Stimulated activated CD8-positive, alpha-beta memory T cell treated with anti-CD3 and anti-CD28 coated beads, Interleukin-15, amount 100 ng/mL, for 24 hours (primary cell): ENCODE results near the gene DENND1C.
"Not testable (repeated sequence)": the region's sequence is repeated elsewhere in the genome, so short reads cannot be mapped to it uniquely, and the experiment has no call there.

Experiments used
- DNase-seq: peaks from one replicate; pipeline ENCODE4 v3.0.0-alpha.2; 2020; ENCODE audit warnings: low read depth

DENND1C gene

DNA sequence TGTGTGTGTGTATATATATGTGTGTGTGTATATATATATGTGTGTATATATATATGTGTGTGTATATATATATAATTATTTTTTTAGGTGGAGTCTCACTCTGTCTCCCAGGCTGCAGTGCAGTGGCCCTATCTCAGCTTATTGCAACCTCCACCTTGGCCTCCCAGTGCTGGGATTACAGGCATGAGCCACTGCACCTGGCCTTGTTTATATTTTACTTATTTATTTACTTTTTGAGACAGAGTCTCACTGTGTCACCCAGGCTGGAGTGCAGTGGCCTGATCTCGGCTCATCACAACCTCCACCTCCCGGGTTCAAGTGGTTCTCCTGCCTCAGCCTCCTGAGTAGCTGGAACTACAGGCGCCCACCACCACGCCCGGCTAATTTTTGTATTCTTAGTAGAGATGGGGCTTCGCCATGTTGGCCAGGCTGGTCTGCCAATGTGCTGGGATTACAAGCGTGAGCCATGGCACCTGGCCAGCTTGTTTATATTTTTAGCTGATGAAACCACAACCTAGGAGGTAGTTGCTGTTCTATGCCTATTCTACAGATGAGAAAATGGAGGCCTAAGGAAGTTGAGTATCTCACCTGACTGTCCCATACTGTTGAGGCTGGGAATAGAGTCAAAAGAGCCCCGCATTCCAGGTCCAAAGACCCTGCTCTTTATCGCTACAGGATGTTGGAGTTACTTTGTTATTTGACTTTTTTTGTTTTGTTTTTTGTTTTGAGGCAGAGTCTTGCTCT, 26.6 kb upstream of the DENND1C start:
- not testable (repeated sequence) for DNase-seq

DNA sequence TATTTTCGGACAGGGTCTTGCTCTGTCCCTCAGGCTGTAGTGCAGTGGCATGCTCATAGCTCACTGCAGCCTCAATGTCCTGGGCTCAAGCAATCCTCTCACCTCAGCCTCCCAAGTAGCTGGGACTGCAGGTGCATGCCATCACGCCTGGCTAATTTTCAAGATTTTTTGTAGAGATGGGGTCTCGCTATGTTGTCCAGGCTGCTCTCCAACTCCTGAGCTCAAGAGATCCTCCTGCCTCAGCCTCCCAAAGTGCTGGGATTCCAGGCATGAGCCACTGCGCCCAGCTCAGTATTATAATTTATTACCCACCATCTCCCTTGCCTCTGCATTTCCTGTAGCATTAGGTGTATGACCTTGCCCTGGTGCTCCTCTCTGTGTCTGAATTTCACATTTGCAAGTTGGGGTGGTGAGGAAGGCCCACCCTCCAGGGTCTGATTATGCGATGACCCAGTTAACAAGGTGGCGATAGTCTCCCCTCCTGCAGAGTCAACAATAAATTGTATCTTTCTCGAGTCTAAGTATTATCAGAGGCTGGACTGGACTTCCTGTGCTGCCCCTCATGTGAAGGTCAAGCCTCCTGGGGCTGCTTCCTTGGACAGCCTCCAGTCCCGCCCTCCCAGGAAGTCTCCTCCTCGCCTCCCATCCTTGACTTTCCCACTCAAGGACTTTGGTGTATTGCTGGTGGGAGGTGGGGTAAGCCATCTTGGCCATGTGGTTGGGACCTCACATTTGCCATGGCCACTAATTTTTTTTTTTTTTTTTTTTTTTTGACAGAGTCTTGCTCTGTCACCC, 22.0 kb upstream of the DENND1C start:
- DNase-seq: no peak

DNA sequence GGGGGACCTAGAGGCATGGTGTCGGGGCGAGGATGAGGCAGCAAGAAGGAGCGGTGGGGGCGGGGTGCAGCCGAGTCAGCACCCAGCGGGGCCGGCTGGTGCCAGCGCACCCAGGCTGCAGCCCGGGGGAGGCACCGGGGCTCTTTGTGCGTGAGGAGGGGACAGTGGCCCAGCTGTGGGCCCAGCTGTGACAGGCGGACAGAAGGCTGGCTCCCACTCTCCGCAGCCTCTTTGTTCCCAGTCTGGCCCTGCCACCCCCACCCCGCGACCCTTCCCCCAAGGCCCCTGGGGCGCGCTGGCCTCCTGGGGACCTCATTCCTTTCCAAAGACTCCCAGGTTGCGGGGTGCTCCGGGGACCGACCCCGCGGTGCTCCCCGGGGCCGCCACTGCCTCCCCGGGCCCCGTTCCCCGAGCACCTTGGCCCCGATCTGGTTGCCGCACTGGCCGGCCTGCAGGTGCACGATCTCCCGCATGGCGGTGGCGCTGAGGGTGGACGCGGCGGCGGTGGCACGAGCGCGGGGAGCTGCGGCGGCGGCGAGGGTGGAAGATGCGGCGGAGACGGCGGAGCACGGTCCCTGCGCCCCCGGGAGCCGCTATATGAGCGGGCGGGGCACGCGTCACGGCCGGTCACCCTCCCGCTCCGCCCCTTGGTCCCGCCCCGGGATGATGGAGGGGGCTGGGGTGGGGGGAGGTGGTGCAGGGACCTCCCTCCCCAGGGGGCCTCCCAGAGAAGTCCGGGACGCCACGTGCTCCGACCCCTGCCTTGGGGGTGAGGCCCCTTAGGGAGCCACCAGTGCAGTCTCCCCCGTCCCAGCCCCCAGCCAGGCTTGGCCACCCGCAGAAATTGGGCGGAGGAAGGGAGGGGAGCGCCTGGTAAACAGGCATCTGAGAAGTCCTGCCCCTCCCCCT, 20.4 kb upstream of the DENND1C start, which contains the start of gene TUBB4A:
TUBB4A (minus strand) TSS at position 570 of the 909 bp plus-strand sequence; CDS start at position 473, 97 bp downstream.
- no peak for DNase-seq

DNA sequence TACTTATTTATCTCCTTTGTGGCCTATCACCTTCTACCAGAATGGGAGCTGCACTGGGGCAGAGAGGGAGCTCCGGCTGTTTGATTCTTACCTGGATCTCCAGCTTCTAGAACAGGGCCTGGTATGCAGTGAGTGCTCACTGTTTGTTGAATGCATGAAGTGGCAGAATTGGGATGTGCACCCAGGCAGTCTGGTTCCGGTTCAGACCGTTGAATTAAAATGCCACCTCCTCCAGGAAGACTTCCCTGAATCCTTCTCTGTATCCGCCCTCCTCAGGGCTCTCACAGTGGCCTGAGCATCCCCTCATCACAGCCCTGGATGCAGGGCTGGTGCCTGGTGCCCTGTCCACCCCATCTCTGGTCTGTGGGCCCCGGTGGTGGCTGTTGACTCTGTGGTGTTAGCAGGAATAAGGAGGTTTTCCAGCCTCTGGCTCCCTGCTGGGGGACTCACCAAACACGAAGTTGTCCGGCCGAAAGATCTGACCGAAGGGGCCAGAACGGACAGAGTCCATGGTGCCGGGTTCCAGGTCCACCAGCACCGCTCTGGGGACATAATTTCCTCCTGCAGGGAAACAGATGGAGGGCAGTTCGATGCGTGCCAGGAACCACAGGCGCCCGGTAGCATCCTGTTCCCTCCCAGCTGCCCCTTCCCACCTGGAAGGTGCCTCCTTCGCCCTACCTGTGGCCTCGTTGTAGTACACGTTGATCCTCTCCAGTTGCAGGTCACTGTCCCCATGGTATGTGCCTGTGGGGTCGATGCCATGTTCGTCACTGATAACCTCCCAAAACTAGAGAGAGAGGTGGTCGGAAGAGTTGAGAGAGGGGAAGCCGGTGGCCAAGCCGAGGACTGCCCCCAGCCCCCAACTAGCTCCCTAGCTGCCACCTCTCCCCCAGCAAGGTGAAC, 19.5 kb upstream of the DENND1C start:
- DNase-seq: no peak

DNA sequence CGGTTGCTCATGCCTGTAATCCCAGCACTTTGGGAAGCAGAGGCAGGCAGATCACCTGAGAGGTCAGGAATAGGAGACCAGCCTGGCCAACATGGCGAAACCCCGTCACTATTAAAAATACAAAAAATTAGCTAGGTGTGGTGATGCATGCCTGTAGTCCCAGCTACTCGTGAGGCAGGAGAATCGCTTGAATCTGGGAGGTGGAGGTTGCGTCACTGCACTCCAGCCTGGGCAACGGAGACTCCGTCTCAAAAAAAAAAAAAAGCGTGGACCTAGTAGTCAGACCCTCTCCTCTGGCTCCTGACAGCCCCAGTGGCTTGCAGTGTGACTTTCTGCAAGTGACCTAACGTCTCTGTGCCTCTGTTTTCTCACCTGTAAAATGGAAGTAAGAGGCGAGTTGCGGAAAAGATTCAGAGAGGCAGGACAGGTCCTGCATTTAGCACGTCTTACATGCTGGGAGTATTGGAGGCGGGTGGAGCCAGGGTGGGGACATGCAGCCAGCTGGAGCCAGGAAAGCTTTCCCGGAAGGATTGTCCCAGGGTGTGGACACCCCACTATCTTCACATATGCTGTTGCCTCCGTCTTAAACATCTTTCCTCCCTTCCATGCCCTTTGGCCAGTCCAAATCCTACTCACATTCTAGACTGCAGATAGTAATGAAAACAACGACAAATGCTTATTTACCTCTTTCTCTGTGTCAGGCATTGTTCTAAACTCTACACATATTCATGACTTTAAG, 17.6 kb upstream of the DENND1C start:
- no peak for DNase-seq

DNA sequence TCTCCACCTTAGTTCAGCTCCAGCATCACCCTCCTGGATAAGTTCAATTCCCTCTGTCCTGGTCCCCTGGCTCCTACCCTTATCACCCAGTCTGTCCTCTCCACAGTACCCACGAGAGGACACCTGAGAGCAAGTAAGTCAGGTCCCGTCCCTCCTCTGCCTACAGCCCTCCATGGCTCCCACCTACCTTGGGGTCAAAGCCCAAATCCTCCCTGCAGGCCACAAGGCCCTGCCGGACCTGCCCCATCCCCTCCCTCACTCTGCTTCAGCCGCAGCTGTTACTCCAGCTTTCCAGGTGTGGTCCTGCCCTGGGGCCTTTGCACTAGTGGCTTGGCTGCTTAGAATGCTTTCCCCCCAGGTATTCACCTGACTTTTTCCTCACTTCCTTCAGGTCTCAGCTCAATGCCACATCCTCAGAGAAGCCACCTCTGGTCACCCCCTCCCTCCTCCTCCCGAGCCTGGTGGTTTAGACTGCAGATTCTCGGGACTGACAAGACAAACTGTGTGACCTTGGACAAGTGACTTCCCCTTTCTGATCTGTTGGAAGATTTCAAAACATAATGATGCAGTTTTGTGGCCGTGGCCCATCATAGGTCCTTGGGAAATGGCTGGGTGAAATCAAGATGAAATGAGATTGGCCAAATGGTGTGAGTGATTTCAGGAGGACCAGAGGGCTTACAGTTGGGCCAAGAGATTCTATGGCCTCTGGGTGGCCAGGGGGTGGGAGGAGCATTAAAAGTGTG, 16.9 kb upstream of the DENND1C start:
- DNase-seq: no peak

DNA sequence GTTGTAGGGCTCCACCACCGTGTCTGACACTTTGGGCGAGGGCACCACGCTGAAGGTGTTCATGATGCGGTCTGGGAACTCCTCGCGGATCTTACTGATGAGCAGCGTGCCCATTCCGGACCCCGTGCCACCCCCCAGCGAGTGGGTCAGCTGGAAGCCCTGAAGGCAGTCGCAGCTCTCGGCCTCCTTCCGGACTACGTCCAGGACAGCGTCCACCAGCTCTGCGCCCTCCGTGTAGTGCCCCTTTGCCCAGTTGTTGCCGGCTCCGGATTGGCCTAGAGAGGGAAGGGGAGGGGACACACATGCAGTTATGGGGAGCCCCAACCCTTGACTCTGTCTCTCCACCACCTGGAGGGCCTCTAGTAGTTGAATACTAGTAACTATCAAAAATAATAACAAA, 14.4 kb upstream of the DENND1C start:
- no peak for DNase-seq

DNA sequence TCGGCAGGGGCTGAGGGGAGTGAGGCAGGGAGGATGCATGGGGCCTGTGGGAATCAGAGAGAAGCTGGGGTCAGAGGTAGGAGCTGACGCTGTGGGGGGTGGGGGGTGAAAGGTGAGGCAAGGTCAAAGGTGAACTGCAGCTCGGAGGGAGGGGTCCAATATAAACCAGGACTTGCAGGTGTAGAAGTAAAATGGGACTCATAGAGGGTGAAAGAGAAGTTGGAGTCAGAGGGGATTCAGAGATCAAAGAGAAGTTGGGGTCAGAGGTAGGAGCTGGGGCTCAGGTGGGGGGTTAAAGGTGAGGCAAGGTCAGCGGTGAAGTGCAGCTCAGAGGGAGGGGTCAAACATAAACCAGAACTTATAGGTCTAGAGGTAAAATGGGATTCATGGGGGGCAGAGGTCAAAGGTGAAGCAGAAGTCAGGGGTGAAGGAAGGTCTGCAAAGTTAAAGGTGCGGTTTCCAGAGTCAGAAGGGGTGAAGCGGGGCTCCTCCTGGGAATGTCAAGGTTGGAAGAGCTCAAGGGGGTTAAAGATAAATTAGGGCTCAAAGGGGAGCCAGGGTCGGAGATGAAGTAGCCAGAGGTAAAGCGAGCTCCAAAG, 12.9 kb upstream of the DENND1C start:
- DNase-seq: no peak

DNA sequence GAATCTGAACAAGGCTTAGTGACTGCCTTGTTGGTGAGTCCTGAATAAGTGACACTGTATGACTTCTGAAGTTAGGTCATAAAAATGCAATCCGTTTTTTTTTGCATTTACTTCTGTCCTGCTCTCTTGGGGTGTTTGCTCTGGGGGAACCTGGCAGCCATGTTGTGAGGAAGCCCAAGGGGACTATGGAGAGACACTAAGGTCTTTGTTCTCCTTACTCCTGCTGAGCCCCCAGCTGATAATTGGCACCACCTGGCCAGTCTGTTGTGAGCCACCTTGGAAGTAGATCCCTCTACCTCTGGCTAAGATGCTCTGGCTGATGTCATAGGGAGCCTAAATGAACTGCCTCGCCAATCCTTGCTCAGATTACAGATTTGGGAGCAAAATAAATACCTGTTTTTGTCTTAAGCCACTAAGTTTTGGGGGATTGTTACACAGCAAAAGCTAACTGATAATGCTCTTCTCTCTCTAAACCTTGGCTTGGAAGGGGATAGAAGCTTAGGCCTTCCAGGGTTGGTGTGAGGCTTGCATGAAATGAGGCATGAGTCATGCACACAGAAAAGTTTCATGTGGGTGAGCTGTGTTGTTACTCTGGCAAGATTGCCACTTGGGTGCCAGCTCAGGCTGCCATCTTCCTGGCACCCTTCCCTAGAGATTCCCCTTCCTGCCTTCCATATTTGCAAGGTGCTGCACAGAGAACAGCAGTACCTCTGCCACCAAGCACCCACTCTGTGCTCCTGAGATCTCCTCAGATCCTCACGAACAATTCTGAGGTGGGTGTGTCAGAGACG, 10.4 kb upstream of the DENND1C start:
- DNase-seq: no peak

DNA sequence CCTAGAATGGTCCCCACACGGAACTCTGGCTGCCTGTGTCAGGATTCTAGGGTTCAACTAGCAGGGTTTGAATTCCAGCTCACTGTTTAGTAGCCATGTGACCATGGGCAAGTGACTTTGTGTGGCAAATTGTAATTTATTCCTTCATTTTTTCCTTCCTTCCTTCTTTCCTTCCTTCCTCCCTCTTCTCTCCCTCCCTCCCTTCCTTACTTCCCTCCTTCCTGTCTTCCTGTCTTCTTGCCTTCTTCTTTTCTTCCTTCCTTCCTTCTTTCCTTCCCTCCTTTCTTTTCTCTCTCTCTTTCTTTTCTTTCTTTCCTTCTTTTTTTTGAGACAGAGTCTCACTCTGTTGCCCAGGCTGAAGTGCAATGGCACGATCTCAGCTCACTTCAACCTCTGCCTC, 8.5 kb upstream of the DENND1C start:
- no peak for DNase-seq

DNA sequence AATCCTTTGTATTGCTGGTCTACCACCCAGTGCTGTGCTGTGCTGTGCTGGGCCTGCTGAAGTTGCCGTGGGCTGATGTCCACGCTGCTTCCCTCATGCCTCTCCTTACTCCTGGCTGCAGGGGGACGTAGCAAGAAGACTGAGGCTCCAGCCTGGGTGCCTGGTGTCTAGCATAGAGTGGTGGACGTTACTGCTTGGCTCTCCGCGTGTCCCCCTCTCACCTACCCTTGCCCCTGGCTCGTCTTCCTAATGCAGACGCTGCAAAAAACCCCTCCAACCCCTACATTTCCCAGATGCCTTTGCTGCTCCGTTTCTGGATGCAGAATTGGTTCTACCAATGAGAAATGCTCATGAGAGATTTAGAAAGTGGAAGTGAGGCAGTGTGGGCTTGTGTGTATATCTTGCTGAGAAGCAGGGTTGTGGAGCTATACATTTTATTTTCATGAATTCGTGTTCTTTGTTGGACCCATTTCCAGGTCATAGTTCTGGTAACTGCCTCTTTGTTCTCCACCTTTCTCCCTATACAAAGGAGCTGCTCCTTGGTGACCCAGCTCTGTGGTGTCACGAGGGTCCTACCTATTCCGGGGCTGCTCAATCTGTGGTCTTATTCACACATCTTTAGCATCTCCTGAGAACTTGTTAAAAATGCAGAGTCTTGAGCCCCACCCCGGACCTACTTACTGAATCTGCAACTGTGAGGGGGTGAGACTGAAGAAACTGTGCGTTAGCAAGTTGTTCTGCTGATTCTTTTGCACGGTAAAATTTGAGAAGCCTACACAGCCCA, 7.9 kb upstream of the DENND1C start:
- no peak for DNase-seq

DNA sequence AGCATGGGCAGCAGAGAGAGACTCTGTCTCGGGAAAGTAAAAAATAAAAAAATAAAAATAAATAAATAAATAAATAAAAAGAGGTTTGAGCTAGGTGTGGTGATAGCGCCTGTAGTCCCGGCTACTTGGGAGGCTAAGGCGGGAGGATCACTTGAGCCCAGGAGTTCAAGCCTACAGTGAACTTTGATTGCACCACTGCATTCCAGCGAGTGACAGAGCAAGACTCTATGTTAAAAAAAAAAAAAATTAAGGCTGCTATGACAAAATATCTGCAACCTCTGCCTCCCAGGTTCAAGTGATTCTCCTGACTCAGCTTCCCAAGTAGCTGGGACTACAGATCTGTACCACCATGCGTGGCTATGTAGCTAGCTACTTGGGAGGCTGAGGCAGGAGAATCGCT, 3.2 kb upstream of the DENND1C start:
- DNase-seq: no peak

DNA sequence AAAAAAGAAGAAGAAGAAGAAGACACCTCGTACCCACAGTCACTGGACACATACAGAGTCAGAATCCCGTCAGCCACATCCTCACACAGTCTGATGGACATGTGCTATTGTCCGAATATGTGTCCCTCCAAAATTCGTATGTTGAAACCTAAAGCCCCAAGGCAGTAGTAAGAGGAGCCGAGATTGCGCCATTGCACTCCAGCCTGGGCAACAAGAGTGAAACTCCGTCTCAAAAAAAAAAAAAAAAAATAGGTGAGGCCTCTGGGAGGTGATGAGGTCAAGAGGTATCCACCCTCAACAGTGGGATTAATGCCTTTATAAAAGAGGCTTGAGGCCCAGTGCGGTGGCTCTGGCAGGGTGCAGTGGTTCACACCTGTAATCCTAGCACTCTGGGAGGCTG, 2.6 kb upstream of the DENND1C start:
- DNase-seq: no peak

DNA sequence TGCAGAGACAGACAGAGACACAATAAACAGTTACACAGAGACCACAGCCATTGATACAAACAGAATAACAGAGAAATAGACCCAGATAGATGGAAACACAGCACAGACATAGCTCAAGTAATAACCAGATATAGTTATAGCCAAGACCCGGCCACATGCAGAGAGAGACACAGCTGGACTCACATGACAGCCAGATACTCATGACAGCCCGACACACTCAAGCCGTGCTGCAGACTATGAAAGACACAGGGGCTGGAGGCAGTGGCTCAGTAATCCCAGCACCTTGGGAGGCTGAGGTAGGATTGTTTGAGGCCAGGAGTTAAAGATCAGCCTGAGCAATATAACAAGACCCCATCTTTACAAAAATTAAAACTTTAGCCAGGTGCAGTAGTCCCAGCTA, 1.6 kb upstream of the DENND1C start:
- no peak for DNase-seq

DNA sequence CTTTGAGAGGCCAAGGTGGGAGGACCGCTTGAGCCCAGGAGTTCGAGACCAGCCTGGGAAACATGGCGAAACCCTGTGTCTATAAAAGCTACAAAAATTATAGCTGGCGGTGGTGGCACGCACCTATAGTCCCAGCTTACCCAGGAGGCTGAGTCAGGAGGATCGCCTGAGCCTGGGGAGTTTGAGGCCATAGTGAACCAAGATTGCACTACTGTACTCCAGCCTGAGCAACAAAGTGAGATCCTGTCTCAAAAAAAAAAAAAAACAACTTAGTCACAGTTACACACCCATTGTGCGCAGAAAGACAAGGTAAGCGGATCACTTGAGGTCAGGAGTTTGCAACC, 728 bp upstream of the DENND1C start:
- DNase-seq: no peak

DNA sequence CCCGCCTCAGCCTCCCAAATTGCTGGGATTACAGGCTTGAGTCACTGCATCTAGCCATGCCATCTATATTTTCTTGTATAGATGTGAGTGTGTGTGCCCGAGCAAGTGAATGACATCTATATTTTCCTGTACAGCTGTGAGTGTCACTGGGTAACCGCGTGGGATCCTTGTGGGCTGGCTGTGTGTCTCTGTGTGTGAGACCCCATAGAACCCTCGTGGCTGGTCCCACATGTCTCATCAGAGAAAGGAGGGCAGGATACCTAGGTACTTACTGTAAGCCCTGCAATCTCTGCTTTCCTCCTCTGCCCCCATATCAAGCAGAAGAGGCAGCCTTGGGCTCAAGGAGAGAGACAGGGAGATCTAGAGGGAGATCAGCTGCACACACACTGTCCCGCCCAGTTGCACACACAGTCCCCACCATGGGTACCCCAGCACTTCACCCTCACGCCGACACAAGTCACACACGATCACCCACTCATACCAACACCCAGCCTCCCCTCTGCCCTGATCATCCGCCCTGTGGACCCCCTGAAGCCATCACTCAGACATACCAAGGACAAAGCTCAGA, 655 bp downstream of the DENND1C start:
- no peak for DNase-seq

DNA sequence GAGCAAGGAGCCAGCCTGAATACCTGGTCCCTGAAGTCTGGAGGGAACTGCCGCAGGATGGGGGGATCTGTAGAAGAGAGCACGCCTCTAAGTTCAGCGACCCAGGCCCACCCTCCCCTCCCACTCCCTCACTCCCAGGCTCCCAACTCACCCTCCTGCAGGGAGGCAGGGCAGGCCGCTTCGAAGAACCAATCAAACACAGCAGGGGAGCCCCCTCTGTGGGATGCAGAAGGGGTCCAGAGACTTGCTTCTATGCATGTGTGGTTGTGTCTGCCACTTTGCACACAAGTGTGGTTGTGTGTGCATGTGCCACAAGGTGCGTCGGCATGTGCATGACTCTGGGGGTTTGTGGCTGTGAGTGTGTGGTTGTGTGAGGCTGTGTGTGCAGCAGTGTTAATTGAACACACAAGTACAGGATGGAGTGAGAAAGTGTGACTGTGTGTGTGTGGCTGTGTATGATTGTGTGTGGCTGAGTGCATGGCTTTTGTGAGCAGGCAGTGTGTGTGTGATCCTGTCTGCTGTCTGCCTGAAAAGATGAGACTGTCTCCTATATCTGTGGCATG, 1.7 kb downstream of the DENND1C start:
- no peak for DNase-seq
